Measurements from ENCODE around the gene ORC6. TPM values are rescaled to one million over a fixed set of nuclear protein-coding genes. Genes with fewer than 3 reads are reported as not detected.
A peak's percentile ranks its signal among the peaks of the same experiment; 100 is the strongest.

The ORC6 gene
- total and polyA plus RNA-seq, 9 of the 15 experiments (the other 6 are each of a cell fraction or from before 2014, with no cell fraction given), result 18.7 to 71.4 (median 47.0) TPM

DNA sequence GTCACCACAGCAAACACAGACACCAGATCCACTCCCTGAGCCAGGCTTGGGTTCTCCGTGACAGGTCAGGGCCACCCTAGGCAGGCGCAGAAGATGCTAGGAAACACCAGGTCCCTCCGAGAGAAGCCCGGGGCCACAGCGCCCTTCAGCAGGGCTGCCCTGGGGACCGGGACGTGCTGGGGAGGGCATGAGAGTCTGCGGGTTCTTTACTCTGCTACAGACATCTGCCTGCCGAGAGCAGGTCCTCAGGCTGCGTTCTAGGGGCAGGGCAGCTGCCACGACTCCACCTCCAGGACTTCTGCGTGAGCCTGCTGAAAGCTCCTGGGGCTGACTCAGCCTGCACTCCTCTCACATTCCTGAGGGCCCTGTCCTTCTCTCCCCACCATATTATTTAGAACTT, 47.2 kb downstream of the ORC6 start:
- CTCF ChIA-PET (ENCODE audit: low intra/inter-chr PET ratio), result no interaction called here

More for the DNA sequence above, 47.2 kb downstream of the ORC6 start:
- intact Hi-C loops (cut with micrococcal nuclease) (no loop called here), in situ Hi-C loops (cut with MboI) (no loop called here)
- H3K27me3 ChIP-seq (ENCODE audit: control insufficient read depth in 2 of 2, insufficient read depth in 2 of 2, low read length in 2 of 2), result no peaks in the 10 kb centered on the region
- peak overlapping the region in 1 of 2 experiments; percentile 33; a peak in 1 of 4 replicates for H3K9ac ChIP-seq (ENCODE audit: insufficient read depth in 1 of 2, low read depth in 2 of 2, low read length in 2 of 2)
- no peaks in the 10 kb centered on the region for H4K20me1 ChIP-seq (replicated peaks; ENCODE audit: control insufficient read depth, insufficient read depth, low read length)
- no peak overlapping the region for H3K27ac ChIP-seq (ENCODE audit: extremely low read depth, low read depth, low read length)
- FAIRE-seq (no peak), DNase-seq (ENCODE audit: extremely low read depth in 1 of 4, low spot score in 3 of 4) (no peak), ATAC-seq (no peak)
- H3K4me2 ChIP-seq (ENCODE audit: insufficient read depth, low read length), result no peak overlapping the region
- no TSS peak for BruUV-seq (replicated peaks)
- TF ChIP-seq RFX7 (CRISPR knock-in tag; IDR thresholded peaks at IDR 0.05), result no peak
- TF ChIP-seq DACH1 (IDR thresholded peaks at IDR 0.05; ENCODE audit: partially characterized antibody), result no peak
- no peak for TF ChIP-seq ZNF134 (CRISPR knock-in tag; conservative IDR thresholded peaks at IDR 0.05)
- TF ChIP-seq HNRNPH1 (optimal IDR thresholded peaks at IDR 0.05; ENCODE audit: low read depth, low read length), result no peak
- TF ChIP-seq ZNF140 (CRISPR knock-in tag; IDR thresholded peaks at IDR 0.05), result no peak
- TF ChIP-seq, protein P1, sequence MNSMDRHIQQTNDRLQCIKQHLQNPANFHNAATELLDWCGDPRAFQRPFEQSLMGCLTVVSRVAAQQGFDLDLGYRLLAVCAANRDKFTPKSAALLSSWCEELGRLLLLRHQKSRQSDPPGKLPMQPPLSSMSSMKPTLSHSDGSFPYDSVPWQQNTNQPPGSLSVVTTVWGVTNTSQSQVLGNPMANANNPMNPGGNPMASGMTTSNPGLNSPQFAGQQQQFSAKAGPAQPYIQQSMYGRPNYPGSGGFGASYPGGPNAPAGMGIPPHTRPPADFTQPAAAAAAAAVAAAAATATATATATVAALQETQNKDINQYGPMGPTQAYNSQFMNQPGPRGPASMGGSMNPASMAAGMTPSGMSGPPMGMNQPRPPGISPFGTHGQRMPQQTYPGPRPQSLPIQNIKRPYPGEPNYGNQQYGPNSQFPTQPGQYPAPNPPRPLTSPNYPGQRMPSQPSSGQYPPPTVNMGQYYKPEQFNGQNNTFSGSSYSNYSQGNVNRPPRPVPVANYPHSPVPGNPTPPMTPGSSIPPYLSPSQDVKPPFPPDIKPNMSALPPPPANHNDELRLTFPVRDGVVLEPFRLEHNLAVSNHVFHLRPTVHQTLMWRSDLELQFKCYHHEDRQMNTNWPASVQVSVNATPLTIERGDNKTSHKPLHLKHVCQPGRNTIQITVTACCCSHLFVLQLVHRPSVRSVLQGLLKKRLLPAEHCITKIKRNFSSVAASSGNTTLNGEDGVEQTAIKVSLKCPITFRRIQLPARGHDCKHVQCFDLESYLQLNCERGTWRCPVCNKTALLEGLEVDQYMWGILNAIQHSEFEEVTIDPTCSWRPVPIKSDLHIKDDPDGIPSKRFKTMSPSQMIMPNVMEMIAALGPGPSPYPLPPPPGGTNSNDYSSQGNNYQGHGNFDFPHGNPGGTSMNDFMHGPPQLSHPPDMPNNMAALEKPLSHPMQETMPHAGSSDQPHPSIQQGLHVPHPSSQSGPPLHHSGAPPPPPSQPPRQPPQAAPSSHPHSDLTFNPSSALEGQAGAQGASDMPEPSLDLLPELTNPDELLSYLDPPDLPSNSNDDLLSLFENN (IDR thresholded peaks at IDR 0.05; ENCODE audit: low read depth in 2 of 2, low read length in 2 of 2), result no peak
- TF ChIP-seq, protein P2, sequence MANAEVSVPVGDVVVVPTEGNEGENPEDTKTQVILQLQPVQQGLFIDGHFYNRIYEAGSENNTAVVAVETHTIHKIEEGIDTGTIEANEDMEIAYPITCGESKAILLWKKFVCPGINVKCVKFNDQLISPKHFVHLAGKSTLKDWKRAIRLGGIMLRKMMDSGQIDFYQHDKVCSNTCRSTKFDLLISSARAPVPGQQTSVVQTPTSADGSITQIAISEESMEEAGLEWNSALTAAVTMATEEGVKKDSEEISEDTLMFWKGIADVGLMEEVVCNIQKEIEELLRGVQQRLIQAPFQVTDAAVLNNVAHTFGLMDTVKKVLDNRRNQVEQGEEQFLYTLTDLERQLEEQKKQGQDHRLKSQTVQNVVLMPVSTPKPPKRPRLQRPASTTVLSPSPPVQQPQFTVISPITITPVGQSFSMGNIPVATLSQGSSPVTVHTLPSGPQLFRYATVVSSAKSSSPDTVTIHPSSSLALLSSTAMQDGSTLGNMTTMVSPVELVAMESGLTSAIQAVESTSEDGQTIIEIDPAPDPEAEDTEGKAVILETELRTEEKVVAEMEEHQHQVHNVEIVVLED (CRISPR knock-in tag; IDR thresholded peaks at IDR 0.05), result no peak
- no peak for TF ChIP-seq NBN (IDR thresholded peaks at IDR 0.05; ENCODE audit: low read depth)
- TF ChIP-seq, protein P3, sequence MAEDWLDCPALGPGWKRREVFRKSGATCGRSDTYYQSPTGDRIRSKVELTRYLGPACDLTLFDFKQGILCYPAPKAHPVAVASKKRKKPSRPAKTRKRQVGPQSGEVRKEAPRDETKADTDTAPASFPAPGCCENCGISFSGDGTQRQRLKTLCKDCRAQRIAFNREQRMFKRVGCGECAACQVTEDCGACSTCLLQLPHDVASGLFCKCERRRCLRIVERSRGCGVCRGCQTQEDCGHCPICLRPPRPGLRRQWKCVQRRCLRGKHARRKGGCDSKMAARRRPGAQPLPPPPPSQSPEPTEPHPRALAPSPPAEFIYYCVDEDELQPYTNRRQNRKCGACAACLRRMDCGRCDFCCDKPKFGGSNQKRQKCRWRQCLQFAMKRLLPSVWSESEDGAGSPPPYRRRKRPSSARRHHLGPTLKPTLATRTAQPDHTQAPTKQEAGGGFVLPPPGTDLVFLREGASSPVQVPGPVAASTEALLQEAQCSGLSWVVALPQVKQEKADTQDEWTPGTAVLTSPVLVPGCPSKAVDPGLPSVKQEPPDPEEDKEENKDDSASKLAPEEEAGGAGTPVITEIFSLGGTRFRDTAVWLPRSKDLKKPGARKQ (CRISPR knock-in tag; IDR thresholded peaks at IDR 0.05), result no peak
- no peak for TF ChIP-seq ZNF263 (CRISPR knock-in tag; IDR thresholded peaks at IDR 0.05; ENCODE audit: borderline replicate concordance)
- TF ChIP-seq, protein P4, sequence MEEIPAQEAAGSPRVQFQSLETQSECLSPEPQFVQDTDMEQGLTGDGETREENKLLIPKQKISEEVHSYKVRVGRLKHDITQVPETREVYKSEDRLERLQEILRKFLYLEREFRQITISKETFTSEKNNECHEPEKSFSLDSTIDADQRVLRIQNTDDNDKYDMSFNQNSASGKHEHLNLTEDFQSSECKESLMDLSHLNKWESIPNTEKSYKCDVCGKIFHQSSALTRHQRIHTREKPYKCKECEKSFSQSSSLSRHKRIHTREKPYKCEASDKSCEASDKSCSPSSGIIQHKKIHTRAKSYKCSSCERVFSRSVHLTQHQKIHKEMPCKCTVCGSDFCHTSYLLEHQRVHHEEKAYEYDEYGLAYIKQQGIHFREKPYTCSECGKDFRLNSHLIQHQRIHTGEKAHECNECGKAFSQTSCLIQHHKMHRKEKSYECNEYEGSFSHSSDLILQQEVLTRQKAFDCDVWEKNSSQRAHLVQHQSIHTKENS (CRISPR knock-in tag; IDR thresholded peaks at IDR 0.05), result no peak
- TF ChIP-seq, protein P5, sequence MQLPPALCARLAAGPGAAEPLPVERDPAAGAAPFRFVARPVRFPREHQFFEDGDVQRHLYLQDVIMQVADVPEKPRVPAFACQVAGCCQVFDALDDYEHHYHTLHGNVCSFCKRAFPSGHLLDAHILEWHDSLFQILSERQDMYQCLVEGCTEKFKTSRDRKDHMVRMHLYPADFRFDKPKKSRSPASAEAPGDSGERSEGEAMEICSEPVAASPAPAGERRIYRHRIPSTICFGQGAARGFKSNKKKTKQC (CRISPR knock-in tag; IDR thresholded peaks at IDR 0.05), result no peak
- peaks cover 17 to 33% of the 10 kb centered on the region in 2 experiments; a peak in 4 of 5 replicates for H3K4me1 ChIP-seq (replicated peaks in 1 of 2; ENCODE audit: control insufficient read depth in 2 of 2, insufficient read depth in 2 of 2, low read length in 2 of 2)
- POLR2A ChIA-PET, result interaction anchor here (0.6 kb wide), 1 partner anchor 85 kb away, joined by 3 read pairs; no protein-coding TSS in a partner anchor
- WGBS (ENCODE audit: insufficient coverage, low coverage, missing lambda C conversion rate), result 60% methylated on average over 10 of the region's 12 CpGs
- H3K4me3 ChIP-seq, result no peak overlapping the region
- H3K9me3 ChIP-seq (replicated peaks; ENCODE audit: control insufficient read depth, insufficient read depth, low read depth, low read length), result no peaks in the 10 kb centered on the region
- H3K9me1 ChIP-seq (ENCODE audit: control insufficient read depth, insufficient read depth, low read length), result peaks cover 3% of the 10 kb centered on the region
- no peak overlapping the region for H2AFZ ChIP-seq (ENCODE audit: low read depth, low read length)
- H3K79me2 ChIP-seq (ENCODE audit: control insufficient read depth, insufficient read depth, low read length), result peaks cover 5% of the 10 kb centered on the region; the same call in 2 of the 3 replicates
- no peaks in the 10 kb centered on the region for H3K36me3 ChIP-seq (ENCODE audit: control insufficient read depth, insufficient read depth, low read length)
